MV-4-11 (cell line): ENCODE measurements around the gene THBS4.

Experiments
- DNase-seq: peaks from one replicate; lab custom pipeline; 2025; lab: John Stamatoyannopoulos, UW

The THBS4 gene

DNA sequence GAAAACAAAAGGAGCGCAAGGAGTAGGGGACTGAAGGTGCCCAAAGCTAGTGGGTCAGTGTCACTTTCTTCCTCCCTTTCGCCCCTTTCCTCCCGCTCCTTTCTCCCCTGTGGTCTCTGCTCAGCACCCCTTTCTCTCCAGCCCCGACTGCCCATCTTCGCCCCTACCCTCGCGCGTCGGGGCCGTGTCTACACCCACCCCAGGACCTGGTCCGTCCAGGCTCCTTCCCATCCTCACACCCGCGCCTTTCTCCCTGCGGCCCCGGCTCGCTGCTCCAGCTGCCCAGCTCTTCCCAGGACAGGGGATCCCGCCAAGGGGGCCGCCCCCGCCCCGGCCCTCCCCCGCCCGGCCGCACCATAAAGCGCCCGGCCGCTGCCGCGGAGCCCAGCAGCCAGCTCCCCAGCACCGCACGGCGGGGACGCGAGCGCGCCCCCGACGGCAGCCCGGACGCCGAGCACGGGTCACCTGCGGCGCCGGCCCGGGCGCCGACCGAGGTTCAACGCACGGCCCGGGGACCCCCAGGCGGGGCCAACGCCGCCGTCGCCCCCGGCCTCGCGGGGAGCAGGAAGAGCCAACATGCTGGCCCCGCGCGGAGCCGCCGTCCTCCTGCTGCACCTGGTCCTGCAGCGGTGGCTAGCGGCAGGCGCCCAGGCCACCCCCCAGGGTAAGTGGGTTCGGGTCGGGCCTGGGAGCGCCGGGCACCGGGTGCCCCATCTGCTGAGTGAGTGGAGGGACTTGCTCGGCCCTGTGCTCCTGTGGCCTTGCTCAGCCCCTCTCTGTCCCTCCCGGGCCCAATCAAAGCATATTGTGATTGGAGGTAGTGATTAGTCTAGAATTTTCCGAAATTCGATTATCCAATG is at the start of gene THBS4:
Gene THBS4, plus strand, starts transcription at position 387 of the 860 bp plus-strand sequence. Its CDS starts 190 bp downstream, at position 577.
- DNase-seq: no peak

DNA sequence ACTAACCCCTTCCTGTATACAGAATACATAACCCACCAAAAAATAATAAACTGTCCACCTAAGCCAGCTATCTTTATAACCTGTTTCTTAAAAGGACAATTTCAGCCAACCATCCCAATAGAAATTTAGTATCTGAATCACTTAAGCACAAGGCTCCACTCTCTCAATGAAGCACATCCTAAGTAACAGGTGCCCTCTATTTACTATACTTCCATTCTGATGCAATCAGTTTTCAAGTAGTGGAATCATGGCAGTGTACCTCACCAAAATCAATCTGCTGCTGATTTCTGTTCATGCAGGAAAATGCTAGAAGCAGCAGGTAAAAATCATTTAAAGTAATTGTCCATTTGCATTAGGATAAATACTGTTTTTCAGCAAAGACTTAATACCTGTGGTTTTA is 48.9 kb upstream of the THBS4 start:
- DNase-seq: no peak

DNA sequence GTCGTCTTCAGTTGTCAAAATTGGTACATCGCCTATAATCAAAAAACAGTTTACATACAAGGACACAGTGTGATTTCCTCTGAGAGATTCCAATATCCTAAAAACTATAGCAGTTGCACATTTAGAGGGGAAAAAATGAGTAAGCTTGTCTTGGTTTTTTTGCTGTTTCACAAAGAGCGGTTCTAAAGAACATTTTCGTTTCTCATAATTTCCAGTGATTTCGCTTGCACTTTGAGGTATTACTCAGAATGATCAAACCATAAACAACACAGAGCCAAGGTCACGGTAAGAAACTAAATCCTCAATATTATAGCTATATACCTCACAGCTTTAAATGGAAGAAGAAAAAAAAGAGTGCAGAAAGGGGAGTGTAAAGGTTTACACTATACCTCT is 44.9 kb upstream of the THBS4 start:
- peak; percentile 12 for DNase-seq

DNA sequence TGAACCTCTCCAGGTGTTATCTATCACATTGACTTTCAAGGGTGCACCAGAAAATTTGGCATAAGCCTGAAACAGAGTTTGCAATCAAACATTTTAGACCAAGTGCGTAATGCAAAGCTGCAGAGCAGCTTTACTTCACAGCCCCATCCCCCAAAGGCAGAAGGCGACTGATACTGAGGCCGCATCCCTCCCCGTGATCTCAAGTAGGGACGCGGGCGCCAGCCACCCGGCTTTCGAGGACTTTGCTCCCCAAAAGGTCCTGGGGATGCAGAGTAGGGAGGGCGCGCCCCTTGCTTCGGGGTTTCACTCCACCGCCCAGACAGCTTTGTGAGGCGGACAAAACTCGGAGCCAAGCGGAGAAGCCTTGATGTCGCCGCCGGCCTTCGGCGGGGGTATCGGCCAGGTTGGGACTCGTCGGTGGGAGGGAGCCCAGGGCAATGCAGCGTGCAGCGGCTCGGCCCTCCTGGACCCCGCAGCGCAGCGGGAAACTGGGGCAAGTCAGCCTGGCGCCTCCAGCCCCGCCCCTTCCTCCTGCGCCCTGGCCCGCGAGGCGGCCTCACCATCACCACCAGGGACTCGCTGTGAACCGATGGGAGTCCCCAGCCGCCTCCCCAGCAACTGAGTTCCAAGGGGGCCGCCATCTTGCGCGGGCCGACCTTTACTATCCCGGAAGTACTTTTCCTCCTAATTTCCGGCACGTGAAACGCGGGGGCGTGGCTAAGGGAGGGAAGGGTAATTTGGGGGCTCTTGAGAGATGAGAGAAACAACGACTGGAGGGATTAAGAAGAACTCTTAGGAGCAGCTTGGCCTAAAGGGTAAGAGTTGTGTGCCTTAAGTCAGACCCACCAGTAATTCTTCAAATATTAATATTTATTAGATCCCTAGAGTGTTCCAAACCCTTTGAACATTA is 44.3 kb upstream of the THBS4 start, which contains the start of gene MTX3:
Gene MTX3, minus strand, starts transcription at position 665 of the 910 bp plus-strand sequence. Its CDS starts 24 bp downstream, at position 641.
- peak; percentile 83 for DNase-seq

DNA sequence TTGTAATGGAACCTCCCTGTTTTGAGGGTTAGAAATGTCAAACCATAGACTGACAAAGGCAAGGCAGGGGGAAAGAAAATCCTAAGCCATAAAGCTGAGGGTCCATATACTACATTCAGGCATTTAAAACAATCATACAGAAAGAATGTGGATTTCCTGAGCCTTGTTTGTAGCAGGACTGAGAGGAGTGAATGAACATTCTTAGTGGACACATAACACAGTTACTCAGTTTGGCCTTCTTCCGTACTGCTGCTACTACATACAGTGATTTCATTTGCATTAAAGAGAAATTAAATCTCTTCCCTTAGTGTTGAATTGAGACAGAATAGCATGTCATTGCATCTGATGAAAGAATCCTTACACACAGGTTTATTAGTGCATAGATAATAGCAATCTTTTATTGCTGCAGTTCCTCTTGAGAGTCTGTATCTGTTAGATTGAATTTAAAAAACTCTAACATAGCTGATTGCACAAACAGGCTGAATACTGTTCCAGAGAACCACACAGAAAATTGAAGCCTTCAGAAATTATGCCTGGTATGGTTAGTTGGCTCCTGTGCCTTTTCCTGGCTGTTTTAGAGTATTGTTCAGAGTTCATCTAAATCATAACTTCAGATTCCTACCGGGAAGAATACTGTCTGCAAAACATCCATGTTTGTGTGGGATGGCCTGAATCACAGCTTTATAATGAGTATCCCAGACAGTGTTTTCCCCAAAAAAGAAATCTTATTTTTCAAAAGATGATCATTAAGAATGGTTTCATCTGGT is 42.1 kb upstream of the THBS4 start:
- DNase-seq: no peak

DNA sequence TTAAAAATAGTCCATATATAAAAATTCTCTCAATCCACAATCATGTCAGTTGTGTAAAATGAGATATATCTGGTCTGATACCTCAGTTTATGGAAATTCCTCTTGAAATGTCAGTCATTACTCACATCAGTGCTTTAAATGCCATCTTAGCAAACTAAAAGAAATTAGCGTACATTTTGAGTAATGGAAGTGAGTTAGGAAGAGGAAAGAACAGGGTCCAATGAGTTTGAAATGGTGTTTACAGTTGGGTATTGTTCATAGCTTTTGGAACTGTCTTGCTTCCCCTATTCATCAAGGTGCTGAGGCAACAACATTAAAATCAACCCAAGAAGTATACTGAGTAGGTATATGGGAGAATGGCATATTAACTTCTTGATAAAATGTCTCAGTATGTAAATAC is 35.4 kb upstream of the THBS4 start:
- DNase-seq: no peak

DNA sequence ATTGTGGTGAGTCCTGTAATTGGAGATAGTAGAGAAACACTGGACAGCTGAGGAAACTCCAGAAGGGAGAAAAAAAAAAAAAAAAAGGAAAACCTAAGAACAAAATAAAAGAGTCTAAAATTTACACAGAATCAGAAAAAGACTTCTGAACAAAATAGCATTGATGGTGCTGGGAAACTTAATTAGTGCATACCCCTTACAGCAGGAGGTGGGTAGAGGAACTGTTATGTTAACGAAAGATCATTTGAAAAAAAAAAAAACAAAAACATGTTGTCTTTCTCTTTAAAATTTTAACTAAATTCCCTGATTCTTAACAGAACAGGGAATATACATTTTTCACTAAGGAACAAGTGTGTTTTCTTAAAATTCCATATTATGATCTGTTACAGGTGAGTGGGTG is 32.5 kb upstream of the THBS4 start:
- DNase-seq: no peak

DNA sequence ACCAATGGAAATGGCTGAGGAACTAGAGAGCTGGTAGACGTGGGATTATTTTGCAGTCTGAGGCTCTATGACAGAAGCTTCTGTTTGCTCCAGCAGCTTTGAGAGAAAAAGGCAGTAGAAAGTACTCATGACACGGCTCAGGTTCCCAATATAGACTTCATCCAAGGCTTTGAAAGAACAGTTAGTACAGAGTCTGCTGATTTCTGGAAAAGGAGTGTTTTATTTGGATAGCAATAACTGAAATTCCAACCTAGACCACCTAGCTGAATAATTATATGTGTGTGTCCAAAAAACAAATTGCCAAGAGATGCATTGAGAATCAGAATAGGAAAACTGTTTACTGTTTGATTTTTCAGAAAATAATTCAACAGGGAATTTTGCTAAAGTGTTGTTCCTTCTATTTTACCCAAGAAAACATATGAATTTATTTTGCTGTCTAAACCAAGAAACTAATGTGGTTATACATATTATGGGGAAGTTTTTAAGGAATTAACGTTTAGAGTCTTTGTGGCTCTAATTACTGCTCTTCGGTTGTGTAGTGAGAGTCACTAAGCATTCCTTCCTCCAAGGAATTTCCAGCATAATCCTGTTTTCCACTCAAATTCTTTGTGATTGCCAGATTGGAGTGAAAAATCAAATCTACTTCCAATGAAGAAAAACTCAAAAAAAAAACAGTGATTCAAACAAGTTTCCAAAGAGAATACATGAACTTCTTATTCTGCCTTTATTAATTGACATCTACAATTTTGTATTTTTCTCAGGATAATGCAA is 26.0 kb upstream of the THBS4 start:
- DNase-seq: no peak

DNA sequence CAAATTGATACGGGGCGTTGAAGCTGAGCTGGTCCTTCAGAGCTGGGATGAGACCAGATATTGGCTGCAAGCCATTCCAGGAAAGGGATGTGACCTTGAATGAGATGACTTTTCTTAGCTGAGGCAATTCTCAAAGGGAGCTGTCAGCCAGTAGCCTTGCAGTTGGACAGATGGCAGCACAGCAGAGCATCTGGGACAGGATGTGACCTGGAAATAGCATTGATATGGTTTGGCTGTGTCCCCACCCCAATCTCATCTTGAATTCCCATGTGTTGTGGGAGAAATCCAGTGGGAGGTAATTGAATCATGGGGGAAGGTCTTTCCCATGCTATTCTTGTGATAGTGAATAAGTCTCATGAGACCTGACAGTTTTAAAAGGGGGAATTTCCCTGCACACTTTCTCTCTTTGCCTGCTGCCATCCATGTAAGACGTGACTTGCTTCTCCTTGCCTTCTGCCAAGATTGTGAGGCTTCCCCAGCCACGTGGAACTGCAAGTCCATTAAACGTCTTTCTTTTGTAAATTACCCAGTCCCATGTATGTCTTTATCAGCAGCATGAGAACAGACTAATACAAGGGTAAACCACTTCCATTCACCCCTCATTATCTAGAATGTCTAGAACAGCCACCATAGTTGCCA is 24.3 kb upstream of the THBS4 start:
- DNase-seq: no peak

DNA sequence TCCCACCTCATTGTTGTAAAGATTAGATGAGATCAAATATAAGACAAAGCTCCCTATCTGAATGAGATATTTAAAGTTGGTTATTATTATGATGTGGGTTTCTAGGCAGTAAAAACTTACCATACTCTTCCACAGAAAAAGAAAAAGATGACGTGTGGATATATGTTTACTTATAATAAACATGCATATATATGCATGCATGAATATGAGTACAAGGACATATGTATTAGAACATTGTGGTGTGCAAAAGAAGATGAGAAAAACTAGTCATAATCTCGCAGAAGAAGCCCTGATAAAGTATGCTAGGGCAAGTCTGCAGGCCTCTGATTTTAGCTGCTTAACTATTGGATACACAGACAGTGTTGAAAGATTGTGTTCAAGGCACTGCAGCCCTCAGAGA is 10.1 kb upstream of the THBS4 start:
- no peak for DNase-seq

DNA sequence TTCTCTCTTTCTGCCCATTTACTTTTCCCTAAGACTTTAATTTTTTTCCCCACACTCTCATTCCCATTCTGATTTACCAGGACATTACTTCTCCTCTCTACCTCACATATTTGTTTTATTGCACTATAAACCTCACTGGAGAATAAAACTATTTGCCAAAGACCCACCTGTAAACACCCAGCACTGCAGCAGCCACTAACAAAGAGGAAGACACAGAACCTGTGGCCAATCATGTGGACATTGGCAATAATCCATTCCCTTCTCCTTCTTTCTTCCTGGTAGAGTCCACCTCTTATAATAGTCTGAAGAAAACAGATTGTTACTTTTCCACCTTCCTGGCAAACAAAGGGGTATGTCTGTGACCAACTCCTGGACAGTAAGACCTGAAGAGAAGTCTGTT is 8.3 kb upstream of the THBS4 start:
- no peak for DNase-seq

DNA sequence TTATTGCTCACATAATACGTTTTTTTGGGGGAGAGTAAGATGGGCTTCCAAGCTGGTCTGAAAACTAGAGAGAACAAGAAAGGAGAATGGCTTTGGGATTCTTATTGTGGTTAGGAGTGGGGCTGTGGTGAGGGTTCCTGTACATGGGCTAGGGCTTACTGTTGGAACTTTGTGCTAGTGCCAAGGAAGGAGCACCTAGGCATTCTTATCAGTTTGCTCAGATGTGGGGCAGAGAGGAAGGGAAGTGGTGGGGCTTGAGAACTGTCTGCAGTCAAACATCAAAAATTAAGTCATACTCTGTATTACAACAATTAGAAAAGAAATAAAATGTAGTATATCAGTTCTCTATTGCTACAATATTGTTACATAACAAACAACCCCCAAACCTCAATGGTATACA is 4.0 kb upstream of the THBS4 start:
- DNase-seq: no peak

DNA sequence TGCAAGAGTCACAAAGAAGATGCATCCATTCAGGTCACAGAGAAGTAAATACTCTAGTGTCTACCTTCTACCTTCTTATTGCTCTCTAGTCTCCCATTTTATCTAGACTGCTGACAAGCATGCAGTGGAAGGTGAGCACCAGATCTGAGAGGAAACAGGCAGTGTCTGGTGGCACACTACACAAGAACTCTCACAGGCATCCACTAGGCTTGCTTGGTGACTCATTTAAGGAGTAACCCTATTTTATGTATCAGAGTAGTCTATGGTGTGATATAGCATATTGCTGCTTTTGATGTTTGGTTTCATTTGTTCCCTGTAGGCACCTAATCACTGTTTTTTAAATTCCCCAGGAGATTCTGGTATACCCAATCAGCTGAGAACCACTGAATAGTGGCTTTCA is 1.6 kb upstream of the THBS4 start:
- no peak for DNase-seq

DNA sequence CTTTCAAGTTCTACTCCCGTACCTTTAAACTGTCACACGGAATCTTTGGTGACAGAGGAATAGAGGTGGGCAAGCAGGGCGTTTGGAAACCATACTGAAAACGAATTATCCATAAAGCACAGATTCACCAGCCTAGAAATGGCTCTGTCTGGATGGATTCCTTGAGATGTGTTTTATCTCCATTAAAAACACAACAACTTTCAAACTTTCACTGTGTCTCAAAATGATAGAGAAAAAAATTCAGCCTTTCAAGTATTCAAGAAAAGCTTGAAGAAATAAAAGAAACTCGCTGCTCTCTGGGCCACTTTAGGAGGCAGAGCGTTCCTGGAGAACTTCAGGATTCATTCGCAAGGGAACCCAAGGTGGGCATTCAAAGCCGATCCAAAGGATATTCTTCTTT is 589 bp upstream of the THBS4 start:
- DNase-seq: no peak

DNA sequence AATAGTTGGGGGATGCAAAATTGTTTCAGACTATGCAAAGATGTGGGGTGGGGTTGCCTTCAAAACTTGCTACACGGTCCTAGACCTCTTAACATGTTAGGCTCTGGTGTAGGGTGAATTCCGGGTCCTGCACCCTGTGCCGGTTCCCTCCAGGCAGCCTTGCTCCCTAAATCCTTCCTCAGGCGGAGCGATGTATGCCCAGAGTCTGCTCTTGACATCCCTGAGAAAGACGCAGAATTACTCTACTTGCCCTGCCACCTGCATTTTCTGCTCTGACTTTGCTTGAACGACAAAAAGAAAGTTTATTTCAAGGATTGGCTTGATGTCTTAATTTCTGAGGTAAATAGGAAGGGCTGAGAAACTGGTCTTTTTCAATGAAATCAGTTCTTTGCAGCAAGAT is 691 bp downstream of the THBS4 start:
- DNase-seq: no peak

DNA sequence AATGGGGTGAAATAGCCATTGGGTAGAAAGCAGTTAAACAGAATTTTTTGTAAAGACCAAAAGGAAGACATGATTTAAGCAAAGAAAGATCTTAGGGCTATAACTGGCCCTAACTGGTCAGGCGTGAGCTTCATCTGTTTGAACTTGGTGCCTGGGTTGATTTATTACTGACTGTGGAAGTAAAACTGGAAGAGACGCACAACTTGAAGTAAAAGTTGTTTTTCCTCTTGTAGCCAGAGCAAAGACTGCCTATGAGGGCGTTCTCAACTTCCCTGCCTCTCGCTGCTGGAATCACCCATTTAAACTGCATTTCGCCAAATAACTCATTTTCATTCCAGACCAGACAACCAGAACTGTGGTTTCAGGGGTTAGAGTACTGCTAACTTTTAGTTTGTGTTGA is 1.5 kb downstream of the THBS4 start:
- no peak for DNase-seq

DNA sequence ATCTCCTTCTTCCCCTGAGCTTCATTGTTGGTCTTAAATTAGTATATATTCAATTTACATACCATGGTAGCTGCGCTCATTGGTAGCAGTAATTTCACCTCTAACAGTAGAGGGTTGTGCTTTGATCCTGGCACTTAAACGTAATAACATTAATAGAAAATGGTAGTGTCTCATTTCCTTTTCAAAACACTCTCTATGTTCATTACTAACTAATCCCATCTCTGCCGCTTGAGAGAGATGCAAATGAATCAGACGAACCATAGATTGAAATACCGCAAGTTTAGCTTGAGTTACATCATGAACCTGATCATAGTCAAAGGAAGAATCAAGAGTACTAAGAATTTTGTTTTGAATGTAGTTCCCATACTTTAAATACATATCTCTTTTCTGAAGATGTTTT is 2.2 kb downstream of the THBS4 start:
- DNase-seq: no peak

DNA sequence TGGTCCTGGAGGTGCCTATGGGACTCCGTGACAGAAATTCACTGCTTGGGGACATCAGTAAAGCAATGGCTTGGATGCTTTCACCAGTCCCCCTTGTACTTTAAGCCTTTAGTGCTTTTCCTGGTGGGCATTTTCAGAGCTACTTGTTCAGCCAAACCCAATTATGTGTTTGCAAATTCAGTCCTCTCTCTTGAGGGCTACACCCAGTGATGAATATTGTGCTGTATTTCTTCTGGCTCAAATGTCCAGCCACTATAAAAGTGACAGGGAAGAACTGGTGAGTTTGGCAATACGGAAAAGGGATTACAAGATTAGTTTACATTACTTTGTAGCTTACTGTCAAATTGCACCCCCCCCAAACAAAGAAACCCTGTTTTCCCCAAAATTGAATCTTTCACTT is 4.5 kb downstream of the THBS4 start:
- DNase-seq: no peak

DNA sequence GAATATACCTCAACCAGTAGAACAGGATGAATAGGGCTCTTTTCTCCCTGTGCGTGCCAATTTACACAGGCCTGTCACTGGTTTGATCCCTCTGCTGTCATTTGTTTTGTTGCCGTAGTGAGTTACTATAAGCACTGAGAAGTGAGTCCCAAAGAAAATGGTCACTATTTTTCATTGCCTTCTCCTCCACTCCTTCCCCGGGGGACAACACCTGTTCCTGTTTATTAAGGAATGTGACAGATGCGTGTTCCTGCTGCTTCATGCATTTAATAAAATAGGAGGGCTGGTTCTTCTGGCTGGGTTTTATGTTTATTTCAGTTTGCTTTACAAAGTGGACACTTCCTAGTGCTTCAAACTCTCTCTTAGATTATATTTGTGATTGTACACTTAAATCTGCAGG is 6.4 kb downstream of the THBS4 start:
- no peak for DNase-seq

DNA sequence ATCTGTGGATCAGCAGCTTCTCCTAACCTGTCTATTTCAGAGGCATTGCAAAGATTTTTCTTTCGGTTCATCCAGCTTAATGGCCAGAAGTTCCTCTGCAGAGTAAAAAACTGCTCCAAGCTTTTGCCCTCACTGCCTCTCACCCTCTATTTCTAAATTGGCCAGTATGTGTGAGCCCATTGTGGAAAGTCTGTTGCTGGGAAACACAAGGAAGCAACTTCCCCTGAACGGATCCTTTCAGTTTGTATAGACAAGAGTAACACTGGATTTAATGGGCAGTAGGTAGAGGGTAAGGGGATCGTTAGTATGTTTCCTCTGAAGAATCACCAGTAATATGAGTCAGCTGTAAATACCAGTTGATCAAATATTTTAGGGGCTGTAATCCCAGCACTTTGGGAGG is 7.2 kb downstream of the THBS4 start:
- DNase-seq: no peak

DNA sequence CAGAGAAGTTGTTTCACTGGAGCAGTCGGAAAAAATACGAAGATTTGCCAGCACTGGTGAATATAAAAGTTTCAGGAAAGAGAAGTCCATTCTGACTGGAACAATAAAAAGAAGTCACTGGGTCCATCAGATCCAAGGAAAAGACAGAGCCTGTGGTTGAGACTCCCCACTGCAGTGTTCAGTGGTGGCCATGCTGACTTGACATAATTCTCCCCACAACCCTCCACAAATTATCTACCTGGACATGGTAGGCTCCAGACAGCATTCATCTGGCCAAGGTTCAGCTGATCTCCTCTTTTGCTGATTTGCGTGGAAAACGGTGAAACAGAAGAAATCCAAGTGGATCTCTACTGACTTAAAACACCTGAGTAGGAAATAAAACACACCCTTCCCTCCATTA is 8.0 kb downstream of the THBS4 start:
- DNase-seq: no peak
